ENCODE data around the gene VSTM2B.

Gene VSTM2B

GRCh38 chr19:29516821-29517395 lies 8.9 kb upstream of the VSTM2B start:
- DNase-seq, result no peak

DNA sequence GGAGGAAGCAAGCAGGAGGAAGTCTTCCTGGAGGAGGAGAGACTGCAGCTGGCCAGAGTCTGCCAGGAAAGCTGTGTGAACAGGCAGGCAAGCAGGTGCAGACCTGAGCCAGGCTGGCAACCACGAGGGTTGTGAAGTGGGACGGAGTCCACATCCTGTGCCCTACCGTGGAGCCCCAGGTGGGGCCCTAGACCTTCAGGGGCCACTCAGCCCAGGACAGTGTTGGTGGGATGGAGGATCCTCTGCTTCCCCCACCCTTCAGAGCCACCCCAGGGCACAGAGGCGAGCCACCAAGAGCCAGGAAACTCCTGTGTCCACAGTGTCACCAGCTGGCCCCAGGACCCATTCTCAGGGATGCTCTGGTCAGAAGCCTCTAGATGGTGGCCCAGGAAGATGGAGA lies 8.4 kb upstream of the VSTM2B start:
- no peak for DNase-seq

DNA sequence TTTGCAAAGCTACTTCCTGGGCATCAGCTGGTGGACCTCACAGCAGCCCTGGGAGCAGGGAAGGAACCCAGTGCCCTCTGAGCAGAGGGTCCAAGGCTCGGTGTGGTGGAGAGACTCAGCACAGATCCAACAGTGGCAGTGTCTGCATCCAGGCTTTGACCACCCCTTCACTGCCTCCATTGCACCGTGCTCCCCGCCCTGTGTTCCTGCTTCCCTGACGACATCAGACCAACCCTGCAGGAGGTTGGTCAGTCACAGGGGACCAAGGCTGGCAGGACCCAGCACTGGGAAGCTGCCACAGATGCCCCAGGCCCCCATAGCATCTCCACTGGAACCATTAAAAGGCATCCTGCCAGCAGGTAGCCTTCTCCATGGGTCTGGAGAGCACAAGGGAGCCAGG lies 7.8 kb upstream of the VSTM2B start:
- no peak for DNase-seq

DNA sequence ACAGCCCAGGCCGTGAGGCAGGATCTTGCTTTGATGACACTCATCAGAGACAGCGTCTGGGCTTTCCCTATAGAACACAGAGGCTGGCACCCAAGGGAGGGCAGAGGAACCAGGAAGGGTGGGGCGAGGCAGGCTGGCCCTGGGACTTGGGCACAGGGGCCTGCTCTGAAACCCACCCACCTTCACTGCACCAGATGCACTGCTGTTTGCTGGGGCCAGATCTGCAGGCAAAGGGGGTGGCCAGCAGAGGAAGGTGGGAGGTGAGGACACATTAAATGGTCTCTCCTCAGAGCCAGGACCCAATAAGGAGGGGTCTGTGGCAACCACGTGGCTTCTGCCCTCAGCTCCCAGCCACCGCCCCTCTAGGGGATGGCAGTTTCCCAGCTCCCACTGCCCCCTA lies 6.6 kb upstream of the VSTM2B start:
- no peak for DNase-seq

- DNase-seq, result no peak
These were observed 5.9 kb upstream of the VSTM2B start for GRCh38 chr19:29519931-29520330.

- no peak for DNase-seq
These were observed 5.4 kb upstream of the VSTM2B start for GRCh38 chr19:29520390-29520789.

DNA sequence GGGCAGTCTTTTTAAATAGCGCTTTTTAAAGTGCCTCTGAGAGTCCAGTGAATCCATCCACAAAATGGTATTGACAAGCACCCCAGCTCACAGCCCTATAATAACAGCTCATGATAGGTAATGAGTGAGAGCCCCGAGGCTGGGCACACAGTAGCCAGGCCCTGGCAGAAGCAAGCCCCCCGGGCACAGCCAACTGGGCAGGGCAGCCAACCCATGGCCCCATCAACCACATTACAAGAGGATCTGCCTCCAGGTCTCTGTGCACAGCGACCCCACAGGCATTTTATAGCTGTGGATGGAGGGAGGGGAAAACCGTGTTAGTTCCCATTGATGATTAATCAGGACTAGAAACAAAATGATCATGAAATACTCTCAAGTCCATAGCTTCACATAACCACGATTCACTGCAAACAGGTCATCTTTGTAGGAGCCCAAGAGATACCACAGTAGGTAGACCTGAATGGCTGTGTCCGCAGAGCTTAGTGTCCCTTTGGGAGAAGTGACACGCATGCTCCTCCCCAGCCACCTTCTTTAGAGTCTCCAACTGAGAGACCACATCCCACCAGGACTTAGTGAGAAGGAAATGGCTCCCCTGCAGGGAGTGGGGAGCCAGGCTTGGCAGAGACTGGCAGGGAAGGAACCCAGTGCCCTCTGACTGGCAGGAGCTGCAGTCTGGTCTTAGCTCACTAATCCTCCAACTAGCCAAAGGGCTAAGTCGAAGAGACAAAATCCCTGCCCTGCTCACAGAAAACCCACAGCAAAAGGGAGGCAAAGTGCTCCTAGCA lies 4.3 kb upstream of the VSTM2B start:
- DNase-seq, result no peak

GRCh38 chr19:29523568-29523967 lies 2.2 kb upstream of the VSTM2B start:
- no peak for DNase-seq

GRCh38 chr19:29524201-29524911 lies 1.4 kb upstream of the VSTM2B start:
- peak; percentile 35 for DNase-seq

GRCh38 chr19:29524912-29525831 lies 622 bp upstream of the VSTM2B start:
- DNase-seq, result peak; percentile 60

DNA sequence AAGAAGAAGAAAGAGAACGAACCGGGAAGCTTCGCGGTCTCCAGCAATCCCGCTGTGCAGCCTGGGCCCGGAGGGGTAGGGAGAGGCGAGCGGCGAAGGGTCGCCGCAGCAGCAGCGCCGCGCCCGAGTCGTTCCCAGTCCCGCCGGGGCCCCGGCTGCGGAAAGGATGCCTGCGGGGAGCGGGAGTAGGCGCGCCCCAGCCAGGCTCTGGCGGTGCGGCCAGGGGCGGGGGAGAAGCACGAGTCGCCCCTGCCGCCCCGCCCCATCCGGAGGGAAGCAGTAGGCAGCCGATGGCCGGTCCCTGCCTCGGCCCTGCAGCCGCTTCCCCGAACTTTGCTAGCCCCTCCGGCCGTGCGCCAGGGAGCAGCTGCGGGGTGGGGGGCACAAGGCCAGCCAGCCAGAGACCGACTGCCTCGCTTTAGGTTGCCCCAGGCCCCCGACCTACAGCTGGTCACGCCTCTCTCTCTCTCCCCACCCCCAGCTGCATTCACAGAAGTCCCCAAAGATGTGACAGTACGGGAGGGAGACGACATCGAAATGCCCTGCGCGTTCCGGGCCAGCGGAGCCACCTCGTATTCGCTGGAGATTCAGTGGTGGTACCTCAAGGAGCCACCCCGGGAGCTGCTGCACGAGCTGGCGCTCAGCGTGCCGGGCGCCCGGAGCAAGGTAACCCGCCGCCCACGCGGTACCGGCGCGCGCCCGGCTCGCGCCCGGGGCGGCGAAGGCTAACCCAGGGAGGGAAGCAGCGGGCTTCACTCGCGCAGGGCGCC lies 1.1 kb downstream of the VSTM2B start:
- peak; percentile 32 for DNase-seq

GRCh38 chr19:29527500-29528328 lies 1.9 kb downstream of the VSTM2B start:
- no peak for DNase-seq

- DNase-seq, result no peak
These were observed 2.7 kb downstream of the VSTM2B start for GRCh38 chr19:29528350-29528945.

DNA sequence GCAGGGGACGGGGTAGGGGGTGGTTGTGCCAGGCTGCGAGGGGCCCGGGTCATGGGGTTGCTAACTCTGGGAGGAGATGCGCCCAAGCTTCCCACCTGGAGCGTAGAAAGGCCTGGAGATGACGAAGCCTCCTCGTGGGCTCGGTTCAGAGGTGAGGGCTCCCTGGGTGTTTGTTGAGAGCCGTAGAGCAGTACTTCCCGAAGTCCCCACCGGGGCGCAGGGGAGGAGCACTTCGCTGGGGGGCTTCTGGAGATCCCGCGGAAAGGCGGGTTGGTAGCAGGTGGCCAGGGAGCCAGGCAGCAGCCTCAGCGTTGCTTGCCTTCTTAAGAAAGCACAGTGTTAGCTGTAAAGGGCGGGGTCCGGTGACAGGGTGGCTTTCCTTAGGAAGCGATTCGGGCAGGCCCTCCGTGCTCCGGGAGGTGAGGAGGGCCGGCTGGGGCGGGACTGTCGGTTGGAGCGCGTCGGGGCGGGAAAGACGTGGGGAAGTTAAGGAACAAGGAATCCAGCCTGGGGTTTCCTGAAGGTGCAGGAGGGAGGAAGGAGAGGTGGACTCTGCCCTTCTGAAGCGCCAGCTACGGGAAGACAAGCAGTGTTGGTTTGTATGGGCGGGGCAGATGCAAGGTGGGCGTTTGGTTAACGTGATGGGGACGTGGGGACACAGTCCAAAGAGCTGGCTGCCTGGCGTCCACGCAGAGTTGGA lies 3.3 kb downstream of the VSTM2B start:
- DNase-seq, result no peak

DNA sequence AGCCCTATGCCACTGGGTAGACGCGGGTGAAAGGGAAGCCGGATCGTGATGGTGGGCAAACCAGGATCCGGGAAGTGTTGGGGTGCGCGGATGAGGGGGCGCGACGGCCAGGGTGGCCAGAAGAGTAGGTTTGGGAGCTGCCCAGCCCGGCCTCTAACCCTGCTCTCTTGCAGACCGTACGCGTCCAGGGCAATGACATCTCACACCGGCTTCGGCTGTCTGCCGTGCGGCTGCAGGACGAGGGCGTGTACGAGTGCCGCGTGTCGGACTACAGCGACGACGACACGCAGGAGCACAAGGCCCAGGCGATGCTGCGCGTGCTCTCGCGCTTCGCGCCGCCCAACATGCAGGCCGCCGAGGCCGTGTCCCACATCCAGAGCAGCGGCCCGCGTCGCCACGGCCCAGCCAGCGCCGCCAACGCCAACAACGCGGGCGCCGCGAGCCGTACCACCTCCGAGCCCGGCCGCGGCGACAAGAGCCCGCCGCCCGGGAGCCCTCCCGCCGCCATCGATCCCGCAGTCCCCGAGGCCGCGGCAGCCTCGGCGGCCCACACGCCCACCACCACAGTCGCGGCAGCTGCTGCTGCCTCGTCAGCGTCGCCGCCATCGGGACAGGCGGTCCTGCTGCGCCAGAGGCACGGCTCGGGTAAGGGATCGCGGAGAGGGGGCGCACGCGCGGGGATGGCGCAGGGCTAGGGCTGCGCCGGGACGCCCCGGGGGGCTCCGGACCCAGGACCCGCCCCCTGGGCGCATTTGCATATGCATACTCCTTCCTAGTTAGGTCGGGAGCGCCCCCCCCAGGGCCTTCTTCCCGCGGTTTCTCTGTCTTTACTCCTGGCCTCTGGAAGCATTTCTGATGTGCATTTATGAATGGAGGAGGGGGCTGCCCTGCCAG lies 4.1 kb downstream of the VSTM2B start:
- DNase-seq, result no peak

DNA sequence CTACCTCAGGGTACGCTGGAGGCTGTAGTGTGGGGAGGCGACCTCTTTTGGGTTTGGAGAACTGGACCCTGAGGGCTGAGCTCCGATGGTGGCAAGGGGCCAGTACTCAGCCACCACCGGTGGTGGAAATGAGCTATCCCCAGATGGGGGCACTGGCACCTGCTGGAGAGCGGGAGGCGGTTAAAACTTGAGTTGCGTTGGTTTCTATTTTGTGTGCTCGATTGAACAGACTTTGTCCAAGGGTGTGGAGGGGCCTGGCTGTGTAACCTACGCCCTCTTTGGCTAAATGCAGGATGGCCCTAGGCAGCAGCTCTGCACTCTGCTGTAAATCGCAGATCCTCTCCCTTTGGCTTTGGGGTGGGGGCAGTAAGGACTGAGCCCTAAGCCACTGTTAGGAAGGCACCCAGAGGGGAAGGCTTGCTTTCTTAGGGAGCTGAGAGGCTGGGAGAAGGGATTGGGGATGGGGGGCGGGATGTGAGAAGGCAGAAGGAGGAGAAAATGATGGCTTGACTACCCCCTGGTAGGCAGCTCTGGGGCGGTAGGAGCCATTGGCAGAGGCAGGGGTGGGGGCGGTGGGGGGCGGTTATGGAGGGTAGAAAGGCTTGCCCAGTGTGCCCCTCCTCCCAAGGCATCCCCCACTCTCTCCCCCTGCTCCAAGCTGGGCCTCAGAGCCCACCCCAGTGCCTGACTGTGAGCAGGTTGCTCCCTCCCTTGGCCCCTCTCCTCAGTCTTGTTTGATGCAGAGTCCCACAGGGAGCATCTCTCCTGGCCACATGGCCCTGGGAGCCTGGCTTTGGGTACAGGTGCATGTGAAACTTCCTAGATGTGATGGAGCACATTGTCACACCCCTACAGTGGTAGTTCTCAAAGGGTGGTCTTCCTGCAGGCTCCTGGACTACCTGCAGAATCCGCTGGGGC lies 5.0 kb downstream of the VSTM2B start:
- no peak for DNase-seq

DNA sequence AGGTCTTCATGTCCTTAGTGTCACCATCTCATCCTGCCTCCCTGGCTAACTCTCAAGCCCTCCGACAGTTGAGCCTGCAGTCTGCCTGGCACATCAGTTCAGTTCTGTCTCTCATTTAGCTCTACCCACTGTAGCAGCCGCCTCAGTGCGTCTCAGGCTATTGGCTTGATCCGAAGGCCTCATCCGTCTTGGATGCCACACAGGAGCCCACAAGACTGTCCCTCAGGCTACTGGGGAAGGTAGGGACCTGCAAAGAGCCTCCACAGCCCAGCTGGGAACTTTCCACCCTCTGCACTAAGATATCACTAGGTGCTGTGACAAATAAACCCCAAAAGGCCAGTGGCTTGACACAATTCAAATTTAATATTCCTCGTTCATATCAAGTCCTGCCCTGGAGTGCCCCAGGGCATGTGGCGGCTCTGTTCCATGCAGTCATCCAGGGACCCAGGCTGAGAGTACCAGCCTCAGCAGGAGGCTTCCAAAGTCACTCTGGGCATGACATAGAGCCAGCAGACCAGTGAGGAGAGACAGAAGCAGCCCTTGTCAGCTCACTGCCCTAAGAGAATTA lies 5.7 kb downstream of the VSTM2B start:
- DNase-seq, result no peak

DNA sequence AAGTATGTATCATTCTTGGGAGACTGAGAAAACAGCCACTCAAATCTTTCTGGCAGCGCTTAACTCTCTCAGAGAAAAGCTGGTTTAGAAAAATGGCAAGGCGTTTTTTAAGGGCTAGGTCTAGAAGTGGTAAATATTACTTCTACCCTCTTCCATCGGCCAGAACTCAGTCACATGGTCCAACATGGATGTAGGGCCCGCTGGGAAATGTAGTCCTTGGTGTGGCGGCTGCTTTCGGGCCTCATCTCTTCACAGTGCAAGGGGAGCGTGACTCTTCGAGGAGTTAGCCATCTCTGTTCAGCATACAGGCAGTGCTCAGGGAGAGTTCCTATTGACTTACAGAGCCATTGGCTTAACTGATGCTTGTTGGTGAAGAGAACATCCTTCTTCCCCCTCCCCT lies 6.3 kb downstream of the VSTM2B start:
- no peak for DNase-seq
